22Rv1 (cell line): Measurements from ENCODE around the gene MAST3.

Source experiments
- H3K27ac ChIP-seq: fragments of 450-650 bp; 2 replicates; pipeline ENCODE4 v1.5.1; 2017
- CTCF ChIP-seq: fragments of 450-650 bp; IDR thresholded peaks from 2 replicates; pipeline ENCODE4 v1.5.1; 2017; ENCODE audit warnings: mild to moderate bottlenecking
- ZFX ChIP-seq: fragments of 450-650 bp; IDR thresholded peaks from 2 replicates; pipeline ENCODE4 v1.6.1; 2017; ENCODE audit warnings: antibody characterized with exemption, borderline replicate concordance

The MAST3 gene

GRCh38 chr19:18137657-18138339 is 40.2 kb downstream of the MAST3 start:
- TF ChIP-seq ZFX (no peak), CTCF (no peak)
- H3K27ac ChIP-seq = no peak overlapping the region

GRCh38 chr19:18140473-18140872 is 42.9 kb downstream of the MAST3 start:
- no peak overlapping the region for H3K27ac ChIP-seq
- TF ChIP-seq ZFX = no peak
- no peak for TF ChIP-seq CTCF

- H3K27ac ChIP-seq = no peak overlapping the region
- TF ChIP-seq ZFX = no peak
- no peak for TF ChIP-seq CTCF
Measured at GRCh38 chr19:18141031-18141430, 43.5 kb downstream of the MAST3 start.

GRCh38 chr19:18143902-18144301 is 46.3 kb downstream of the MAST3 start:
- TF ChIP-seq CTCF = no peak
- TF ChIP-seq ZFX = no peak
- no peak overlapping the region for H3K27ac ChIP-seq

GRCh38 chr19:18144361-18144760 is 46.8 kb downstream of the MAST3 start:
- no peak overlapping the region for H3K27ac ChIP-seq
- no peak for TF ChIP-seq CTCF
- no peak for TF ChIP-seq ZFX

- H3K27ac ChIP-seq = no peak overlapping the region
- TF ChIP-seq ZFX (no peak), CTCF (no peak)
Measured at GRCh38 chr19:18144906-18145305, 47.3 kb downstream of the MAST3 start.

GRCh38 chr19:18145391-18145999 is 47.9 kb downstream of the MAST3 start:
- TF ChIP-seq ZFX (no peak), CTCF (no peak)
- H3K27ac ChIP-seq = no peak overlapping the region
